Psoas muscle (tissue), 8 donors: ENCODE measurements around the gene NEDD9. TPM values are rescaled to one million over a fixed set of nuclear protein-coding genes. Genes with fewer than 3 reads are reported as not detected.

Experiments
- ATAC-seq, 4 donors: fragments of 200-7000 bp; cut with Tn5 transposase; one replicate each; pipeline ENCODE4 v1.9.1; 2020; ENCODE audit warnings: moderate library complexity in 3 of 4, mild to moderate bottlenecking in 2 of 4
- DNase-seq, 2 donors: peaks; one replicate each; pipeline ENCODE4 v3.0.0-alpha.2; 2020
- H3K27ac ChIP-seq: fragments of 200-600 bp; one replicate; pipeline ENCODE4 v1.8.0; 2022
- H3K27me3 ChIP-seq, 3 donors: fragments of 200-600 bp in 1 of 3; one replicate each; pipeline versions ENCODE4 v1.6.1 to v1.8.0; 2013 to 2022; ENCODE audit warnings: low read length in 2 of 3, mild to moderate bottlenecking in 2 of 3, moderate library complexity in 1 of 3; ENCODE audit not compliant: insufficient read depth in 3 of 3
- H3K36me3 ChIP-seq, 2 donors: fragments of 200-600 bp in 1 of 2; one replicate each; pipeline versions ENCODE4 v1.6.1 to v1.8.0; 2013 to 2022; ENCODE audit warnings: low read depth in 1 of 2, mild to moderate bottlenecking in 1 of 2, moderate library complexity in 1 of 2; ENCODE audit not compliant: insufficient read depth in 1 of 2
- H3K4me1 ChIP-seq: fragments of 200-600 bp; one replicate; pipeline ENCODE4 v1.8.0; 2022
- H3K4me3 ChIP-seq: fragments of 200-600 bp; one replicate; pipeline ENCODE4 v1.8.0; 2022; ENCODE audit warnings: mild to moderate bottlenecking
- H3K9me3 ChIP-seq: fragments of 200-600 bp; one replicate; pipeline ENCODE4 v1.8.0; 2022
- WGBS, 3 donors: extraction: QIAGEN DNeasy Blood & Tissue Kit; methylation state at CpG; one replicate each; pipeline versions ENCODE4 v1.1.6 to v1.1.7; 2013; 5-methylcytosine and 5-hydroxymethylcytosine counted together
- intact Hi-C, 2 donors: fragments of 100-400 bp; cut with DNase I; formaldehyde crosslinking; loops; one replicate each; pipeline versions ENCODE4 v1.11.0 to v1.14.2; 2022
- polyA plus RNA-seq, 3 donors: library from polyadenylated mRNA; stranded (reverse); fragments of 200-250 nt; gene quantifications; one replicate each; pipeline ENCODE4 v1.2.3, GENCODE V29; 2013
- total RNA-seq, 4 donors: library from RNA; stranded (reverse); fragmentation: NEBNext Ultra II Directional in 2 of 4; extraction: Animal tissue kit (Norgen Biotek cat#: 25700) in 2 of 4; gene quantifications; one replicate each; pipeline versions ENCODE4 v1.2.1 to v1.2.4, GENCODE V29; 2021 to 2023
- TF ChIP-seq, protein P1 (sequence below): fragments of 200-600 bp; IDR thresholded peaks from one replicate; pipeline ENCODE4 v1.8.0; 2022; ENCODE audit warnings: antibody characterized with exemption
- donor health status: healthy with polysubstance abuse.
- donor health status: DM: no; HTN: no; CAD: no; lungs with moderate emphysema.
- donor health status: Bipolar disorder and iron deficiency.
- donor health status: healthy.
- donor health status: DM: yes; HTN: yes; CAD: no.
- donor health status: DM: no; HTN: no; CAD: no.
- donor health status: DM: no; HTN: no; CAD: no.
- donor health status: DM: yes; HTN: yes; CAD: no.

NEDD9 gene
- total and polyA plus RNA-seq, 7 donors = 9.0 to 15.7 (median 11.2) TPM

DNA sequence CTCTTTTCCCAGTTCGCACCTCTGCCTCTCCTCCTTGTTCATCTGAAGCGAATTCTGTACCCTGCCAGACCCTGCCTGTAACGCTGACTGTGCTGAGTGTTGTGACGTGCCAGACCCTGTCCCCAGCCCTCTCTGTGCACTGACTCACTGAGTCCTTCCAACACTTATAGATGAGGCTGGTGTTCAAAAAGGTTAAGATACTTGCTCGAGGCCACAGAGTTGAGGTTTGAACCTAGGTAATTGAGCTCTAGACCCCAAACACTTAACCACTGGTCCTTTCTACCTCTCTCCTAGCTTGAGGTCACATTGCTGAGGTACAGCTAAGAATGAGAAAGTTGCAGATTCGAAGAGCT, 45.7 kb upstream of the NEDD9 start:
- no peak for ATAC-seq
- intact Hi-C loops = no loop called here
- H3K4me3 ChIP-seq = no peak overlapping the region
- no peak for DNase-seq
- TF ChIP-seq, protein P1, sequence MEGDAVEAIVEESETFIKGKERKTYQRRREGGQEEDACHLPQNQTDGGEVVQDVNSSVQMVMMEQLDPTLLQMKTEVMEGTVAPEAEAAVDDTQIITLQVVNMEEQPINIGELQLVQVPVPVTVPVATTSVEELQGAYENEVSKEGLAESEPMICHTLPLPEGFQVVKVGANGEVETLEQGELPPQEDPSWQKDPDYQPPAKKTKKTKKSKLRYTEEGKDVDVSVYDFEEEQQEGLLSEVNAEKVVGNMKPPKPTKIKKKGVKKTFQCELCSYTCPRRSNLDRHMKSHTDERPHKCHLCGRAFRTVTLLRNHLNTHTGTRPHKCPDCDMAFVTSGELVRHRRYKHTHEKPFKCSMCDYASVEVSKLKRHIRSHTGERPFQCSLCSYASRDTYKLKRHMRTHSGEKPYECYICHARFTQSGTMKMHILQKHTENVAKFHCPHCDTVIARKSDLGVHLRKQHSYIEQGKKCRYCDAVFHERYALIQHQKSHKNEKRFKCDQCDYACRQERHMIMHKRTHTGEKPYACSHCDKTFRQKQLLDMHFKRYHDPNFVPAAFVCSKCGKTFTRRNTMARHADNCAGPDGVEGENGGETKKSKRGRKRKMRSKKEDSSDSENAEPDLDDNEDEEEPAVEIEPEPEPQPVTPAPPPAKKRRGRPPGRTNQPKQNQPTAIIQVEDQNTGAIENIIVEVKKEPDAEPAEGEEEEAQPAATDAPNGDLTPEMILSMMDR = no peak
- no peaks in the 10 kb centered on the region for H3K36me3 ChIP-seq
- H3K27ac ChIP-seq = no peak overlapping the region
- WGBS, 3 donors = 94 to 95% (median 95%) methylated on average over 6 of the region's 6 CpGs
- no peaks in the 10 kb centered on the region for H3K9me3 ChIP-seq
- H3K27me3 ChIP-seq = no peaks in the 10 kb centered on the region
- H3K4me1 ChIP-seq = no peaks in the 10 kb centered on the region

DNA sequence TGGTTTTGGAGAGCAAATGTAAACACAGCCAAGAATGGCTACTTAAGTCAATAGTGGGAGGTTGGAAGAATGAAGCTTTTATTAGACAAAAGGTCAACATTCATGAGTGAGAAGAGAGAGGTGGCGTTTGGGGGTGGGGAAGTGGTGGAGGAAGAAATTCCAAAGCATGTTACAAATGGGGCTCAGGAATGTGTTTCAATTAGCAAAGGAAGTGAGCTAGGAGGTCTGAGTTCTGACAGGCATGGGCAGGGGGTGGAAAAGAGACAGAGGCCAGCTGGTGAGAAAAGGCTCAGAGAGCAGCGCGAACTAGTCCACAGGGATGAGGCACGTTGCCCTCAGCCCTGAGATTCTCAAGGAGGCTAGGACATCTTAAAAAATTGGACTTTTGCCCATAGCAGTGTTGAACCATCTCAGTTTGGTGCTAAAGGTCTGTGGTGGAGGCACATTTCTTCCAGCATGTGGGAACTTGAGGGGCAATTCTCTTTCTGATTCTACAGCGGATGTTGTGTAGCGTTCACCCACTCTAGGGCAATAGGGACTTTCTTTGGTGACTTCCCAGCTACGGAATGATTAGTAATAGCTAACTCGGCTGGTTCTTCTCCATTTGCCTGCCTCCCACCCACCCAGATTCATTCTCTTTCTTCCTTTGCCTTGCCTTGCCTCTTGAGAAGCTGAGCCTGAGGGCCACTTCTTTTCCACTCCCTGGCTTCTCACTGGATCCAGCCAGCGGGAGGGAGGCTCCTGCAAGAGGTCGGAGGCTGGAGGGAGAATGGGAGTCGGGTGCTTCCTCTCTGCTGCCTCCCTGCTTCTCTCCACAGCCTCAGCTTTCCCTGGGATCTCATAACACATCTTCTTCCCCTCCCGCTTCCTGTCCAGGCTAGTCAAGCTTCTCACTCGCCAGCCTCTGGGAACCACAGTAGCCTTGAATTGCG, 45.1 kb upstream of the NEDD9 start:
- WGBS, 3 donors = 69 to 80% (median 71%) methylated on average over 14 of the region's 14 CpGs
- no peaks in the 10 kb centered on the region for H3K9me3 ChIP-seq

DNA sequence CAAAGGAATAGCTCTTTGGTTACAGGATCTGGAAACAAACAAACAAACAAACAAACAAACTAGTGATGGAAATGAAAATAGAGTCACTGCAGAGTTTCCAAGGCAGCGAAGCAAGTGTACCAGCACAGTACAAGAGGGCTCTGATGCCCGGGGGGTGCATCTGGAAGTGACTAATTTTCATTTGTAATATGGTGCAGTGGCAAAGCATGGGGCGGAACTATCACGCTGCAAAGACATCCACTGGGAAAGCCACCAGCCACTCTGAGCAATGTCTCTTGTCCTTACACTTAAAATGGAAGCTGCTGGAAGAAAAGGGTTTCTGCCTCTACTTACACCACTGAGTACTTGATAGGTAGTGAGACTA, 44.4 kb upstream of the NEDD9 start:
- DNase-seq (no peak), ATAC-seq (no peak)
- H3K4me1 ChIP-seq = no peaks in the 10 kb centered on the region
- H3K36me3 ChIP-seq = no peaks in the 10 kb centered on the region
- H3K27me3 ChIP-seq = no peaks in the 10 kb centered on the region
- no peaks in the 10 kb centered on the region for H3K9me3 ChIP-seq
- WGBS, 3 donors = 53 to 97% (median 92%) methylated on average over 4 of the region's 4 CpGs
- no peak overlapping the region for H3K4me3 ChIP-seq
- intact Hi-C loops = no loop called here
- no peak overlapping the region for H3K27ac ChIP-seq
- TF ChIP-seq, protein P1 = no peak

More for the DNA sequence above, 45.1 kb upstream of the NEDD9 start:
- TF ChIP-seq, protein P1 = no peak
- Histone ChIP-seq H3K4me3 (no peak overlapping the region), H3K36me3 (no peaks in the 10 kb centered on the region), H3K27ac (no peak overlapping the region), H3K4me1 (no peaks in the 10 kb centered on the region), H3K27me3 (no peaks in the 10 kb centered on the region)
- no peak for DNase-seq
- intact Hi-C loops = no loop called here
- ATAC-seq = no peak

DNA sequence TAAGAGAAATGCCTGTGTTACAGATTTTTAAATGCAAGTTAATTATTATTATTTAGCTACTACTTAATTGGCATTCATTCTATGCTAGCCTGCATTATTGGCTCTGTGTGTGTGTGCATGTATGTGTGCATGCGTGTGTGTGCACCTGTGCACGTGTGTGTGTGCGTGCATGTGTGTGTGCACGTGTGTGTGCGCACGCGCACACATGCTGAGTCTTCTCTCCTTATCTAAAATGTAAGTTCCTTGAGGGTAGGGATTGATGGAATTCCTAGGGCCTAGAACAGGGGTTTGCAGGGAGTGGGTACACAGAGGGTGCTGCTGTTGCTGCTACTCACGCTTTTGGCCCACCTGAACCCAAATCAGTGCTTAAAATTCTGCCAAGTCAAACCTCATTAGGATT, 43.8 kb upstream of the NEDD9 start:
- Histone ChIP-seq H3K9me3 (no peaks in the 10 kb centered on the region), H3K4me1 (no peaks in the 10 kb centered on the region), H3K27ac (no peak overlapping the region), H3K36me3 (no peaks in the 10 kb centered on the region), H3K4me3 (no peak overlapping the region), H3K27me3 (no peaks in the 10 kb centered on the region)
- ATAC-seq (no peak), DNase-seq (no peak)
- intact Hi-C loops = no loop called here
- WGBS, 3 donors = 93 to 98% (median 98%) methylated on average over 8 of the region's 8 CpGs
- TF ChIP-seq, protein P1 = no peak
